ENCODE data around the gene ZBED3. TPM values are rescaled to one million over a fixed set of nuclear protein-coding genes. Genes with fewer than 3 reads are reported as not detected.

Gene ZBED3
- total and polyA plus RNA-seq, 2 of the 4 experiments (the other 2 are of a cell fraction) = 0.18 to 2.5 TPM

GRCh38 chr5:77022511-77023417 lies 64.3 kb downstream of the ZBED3 start:
- dilution Hi-C loops (cut with HindIII; ENCODE audit: low sequenced_read_pairs, unreplicated experiment) = no loop called here

More at GRCh38 chr5:77022511-77023417, 64.3 kb downstream of the ZBED3 start:
- Histone ChIP-seq H2BK120ac (ENCODE audit: low read depth, low read length) (no peak overlapping the region), H2AK9ac (replicated peaks; ENCODE audit: low read depth, low read length, poor library complexity) (no peak overlapping the region), H4K20me1 (ENCODE audit: insufficient read depth, low read length) (no peaks in the 10 kb centered on the region), H3K27me3 (ENCODE audit: control insufficient read depth, insufficient read depth, low read length) (peaks cover 18% of the 10 kb centered on the region), H3K27ac (ENCODE audit: insufficient read depth, low read length) (no peak overlapping the region), H2BK5ac (ENCODE audit: low read depth, low read length, poor library complexity, severe bottlenecking) (no peak overlapping the region), H4K5ac (ENCODE audit: low read depth, low read length) (no peak overlapping the region), H4K91ac (ENCODE audit: insufficient read depth, low read depth, low read length) (no peak overlapping the region), H3K14ac (replicated peaks; ENCODE audit: low read depth, low read length) (no peak overlapping the region), H3K18ac (ENCODE audit: low read depth, low read length) (no peak overlapping the region), H3K4me1 (ENCODE audit: control insufficient read depth, insufficient read depth, low read length) (no peaks in the 10 kb centered on the region), H3K79me1 (ENCODE audit: low read depth in 1 of 2, low read length in 2 of 2) (no peaks in the 10 kb centered on the region), H2AK5ac (ENCODE audit: low read depth, low read length) (no peak overlapping the region), H2BK20ac (ENCODE audit: low read depth, low read length) (no peak overlapping the region), H3K9me3 (ENCODE audit: control insufficient read depth, insufficient read depth, low read length) (no peaks in the 10 kb centered on the region; the same call in 1 of the 2 replicates), H3K23ac (ENCODE audit: low read depth, low read length) (no peak overlapping the region), H3K9ac (ENCODE audit: low read depth, low read length) (no peak overlapping the region), H3K4me3 (ENCODE audit: insufficient read depth, low read depth, low read length) (no peak overlapping the region), H3K4me2 (ENCODE audit: low read depth, low read length) (no peak overlapping the region), H3K9me1 (ENCODE audit: insufficient read depth, low read length) (no peaks in the 10 kb centered on the region), H2AFZ (replicated peaks; ENCODE audit: low read length, poor library complexity) (no peak overlapping the region), H2BK15ac (ENCODE audit: low read depth, low read length) (no peak overlapping the region), H3K36me3 (ENCODE audit: control insufficient read depth, insufficient read depth, low read length) (no peaks in the 10 kb centered on the region), H3K4ac (ENCODE audit: low read depth, low read length) (no peak overlapping the region), H3K56ac (ENCODE audit: extremely low read depth, insufficient read depth, low read length) (no peak overlapping the region), H4K8ac (ENCODE audit: low read depth in 2 of 2, low read length in 2 of 2) (no peak overlapping the region)
- no CpG with 5 or more reads among the region's 7 CpGs for WGBS, 2 experiments (ENCODE audit: extremely low coverage in 2 of 2, insufficient read length in 1 of 2)
- ATAC-seq (ENCODE audit: low read depth) (no peak), DNase-seq (no peak)
- intact Hi-C loops (cut with micrococcal nuclease) = no loop called here
- POLR2A ChIA-PET (ENCODE audit: unreplicated experiment) = no interaction called here
- CTCF ChIA-PET = no interaction called here
- TF ChIP-seq MXI1 (IDR thresholded peaks at IDR 0.05; ENCODE audit: borderline replicate concordance, low read depth, low read length) (no peak), SMC3 (IDR thresholded peaks at IDR 0.05; ENCODE audit: low read depth, low read length) (no peak), BHLHE40 (IDR thresholded peaks at IDR 0.05; ENCODE audit: low read depth, low read length) (no peak), RFX5 (IDR thresholded peaks at IDR 0.05; ENCODE audit: low read depth, low read length) (no peak), CHD1 (IDR thresholded peaks at IDR 0.05; ENCODE audit: low read depth, low read length) (no peak), MAZ (IDR thresholded peaks at IDR 0.05; ENCODE audit: borderline replicate concordance, low read depth, low read length) (no peak)
- no TSS peak for BruUV-seq (replicated peaks)
- in situ Hi-C loops (cut with MboI; ENCODE audit: low sequenced_read_pairs) = no loop called here

Small RNA genes lying within 50 kb of the gene (microRNA-seq; reads per million reads assigned to microRNA genes)
- gene SNORA47 (ENCODE audit: insufficient read depth, insufficient read length) = 5.2 reads per million

Small RNA genes lying within 50 kb of the gene (small RNA-seq; reads per million reads assigned to genes)
- gene SNORA47 = 0 to 3.5 (median 0) reads per million in 5 experiments

Other genes starting within 250 kb of the ZBED3 start
- gene S100Z, start 237.3 kb downstream of the ZBED3 start, total RNA-seq (2012; rRNA removed) = not detected in 2 replicates
- gene S100Z, start 237.3 kb downstream of the ZBED3 start, polyA plus RNA-seq (2012; rRNA removed) = not detected in 2 replicates
- gene CRHBP, start 134.2 kb downstream of the ZBED3 start, total RNA-seq (2012; rRNA removed) = 0.28 TPM in 1 of 2 replicates, not detected in the other
- 0.09 and 0.27 TPM in 2 replicates for gene CRHBP, start 134.2 kb downstream of the ZBED3 start, polyA plus RNA-seq (2012; rRNA removed)
- gene AGGF1, start 56.9 kb downstream of the ZBED3 start, total RNA-seq (2012; rRNA removed) = 7.3 and 12.8 TPM in 2 replicates
- gene AGGF1, start 56.9 kb downstream of the ZBED3 start, polyA plus RNA-seq (2012; rRNA removed) = 8.4 and 9.3 TPM in 2 replicates
- gene PDE8B, start 123.4 kb upstream of the ZBED3 start, total RNA-seq (2012; rRNA removed) = under 0.01 TPM in 2 replicates
- 0.03 TPM in 1 of 2 replicates, not detected in the other for gene PDE8B, start 123.4 kb upstream of the ZBED3 start, polyA plus RNA-seq (2012; rRNA removed)